Vein endothelial cell (primary cell): ENCODE measurements around the gene CCNT1. TPM values are rescaled to one million over a fixed set of nuclear protein-coding genes. Genes with fewer than 3 reads are reported as not detected.

Experiments
- small RNA-seq: library from RNA; depleted of rRNA; stranded (forward); fragments of <200 nt; gene quantifications from one replicate; pipeline ENCODE3, GENCODE V24; 2012
- total RNA-seq: library from RNA; depleted of rRNA; stranded (reverse); fragments of >200 nt; gene quantifications from 2 replicates; pipeline ENCODE4 v1.2.3, GENCODE V29; 2012

The CCNT1 gene
- total RNA-seq = 34.9 and 43.1 TPM in 2 replicates

GRCh38 chr12:48716493-48717251 is at the start of gene CCNT1:
TSS of gene CCNT1 (minus strand) at chr12:48716707. CDS start at chr12:48716675, 32 bp downstream.

DNA sequence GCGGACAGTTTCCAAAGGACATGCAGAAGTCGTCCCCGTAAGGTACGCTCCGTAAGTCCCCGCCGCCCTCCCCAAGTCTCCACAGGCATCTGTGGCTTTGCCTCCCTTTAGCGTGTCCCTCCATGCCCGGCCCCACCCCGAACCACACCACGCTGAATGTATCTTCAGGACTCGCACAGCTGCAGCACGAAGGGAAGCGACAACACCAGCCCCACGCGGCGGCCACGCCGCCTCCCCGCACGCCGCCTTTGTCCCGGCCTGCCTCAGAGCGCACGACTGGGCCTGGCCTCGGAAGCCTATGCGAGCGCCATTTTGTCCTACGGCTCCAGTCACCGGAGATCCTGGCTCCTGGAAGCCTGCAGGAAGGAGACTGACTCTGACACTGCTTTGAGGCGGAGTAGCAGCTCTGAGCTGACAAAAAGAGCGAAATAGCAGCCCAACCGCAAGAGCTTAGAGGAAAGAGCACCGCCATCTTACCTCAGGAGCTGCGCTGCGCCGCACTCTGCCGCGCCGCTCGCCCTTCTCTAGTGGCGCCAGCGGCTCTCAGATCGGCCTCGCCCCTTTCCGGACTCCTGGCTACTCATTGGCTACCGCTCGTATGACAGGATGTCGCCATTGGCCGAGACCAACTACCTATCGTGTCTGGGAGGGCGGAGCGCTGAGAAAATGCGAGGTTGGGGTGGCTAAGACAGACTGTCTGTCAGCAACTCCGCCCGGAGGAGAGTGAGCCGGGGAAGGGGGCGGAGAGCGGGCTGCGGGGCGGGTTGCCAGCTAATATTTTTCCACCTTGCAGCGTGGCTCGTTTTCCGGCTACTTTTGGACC is 34.6 kb downstream of the CCNT1 start, which contains the start of gene KANSL2:
Gene KANSL2 (minus strand): TSS at position 529 of the 823 bp plus-strand sequence. CDS start 606 bp downstream, outside the sequence.

Small RNAs within 50 kb of the gene (small RNA-seq; reads per million reads assigned to genes)
- gene MIR1291 (not detected), gene SNORA2A (3,066 reads per million, percentile 100 among the genes with 10 or more reads in this experiment), gene SNORA2B (79.7 reads per million, percentile 98 among the genes with 10 or more reads in this experiment), gene SNORA2C (13.1 reads per million, percentile 96 among the genes with 10 or more reads in this experiment)

Other genes starting within 250 kb of the CCNT1 start
- gene ANP32D, start 244.1 kb downstream of the CCNT1 start, total RNA-seq = not detected in 2 replicates
- gene C12orf54, start 234.2 kb downstream of the CCNT1 start, total RNA-seq = not detected in 2 replicates
- not detected in 2 replicates for gene OR8S1, start 191.1 kb downstream of the CCNT1 start, total RNA-seq
- not detected in 2 replicates for gene LALBA, start 146.7 kb downstream of the CCNT1 start, total RNA-seq
- gene KANSL2, start 34.5 kb downstream of the CCNT1 start, total RNA-seq = 49.2 and 62.1 TPM in 2 replicates
- 30.6 and 40.2 TPM in 2 replicates for gene ADCY6, start 72.4 kb upstream of the CCNT1 start, total RNA-seq
- 26.1 and 34.0 TPM in 2 replicates for gene CACNB3, start 101.8 kb upstream of the CCNT1 start, total RNA-seq
- 51.7 and 63.4 TPM in 2 replicates for gene DDX23, start 135.5 kb upstream of the CCNT1 start, total RNA-seq
- gene RND1, start 149.2 kb upstream of the CCNT1 start, total RNA-seq = 3.9 TPM in 2 replicates
- gene FKBP11, start 208.8 kb upstream of the CCNT1 start, total RNA-seq = 19.1 and 23.8 TPM in 2 replicates
- 83.0 and 115 TPM in 2 replicates for gene ARF3, start 240.8 kb upstream of the CCNT1 start, total RNA-seq